OCI-LY3 (cell line): ENCODE data around the gene JARID2.

Source experiments
- H2AFZ ChIP-seq: fragments of 200-600, 300-600 bp; shearing (Covaris generic); 2 replicates; pipeline ENCODE4 v1.6.0; 2014; ENCODE audit warnings: antibody characterized with exemption, low read depth, low read length
- H3K27ac ChIP-seq: fragments of 200-600, 300-600 bp; sonication (generic); 2 replicates; pipeline ENCODE4 v1.5.1; 2014; ENCODE audit warnings: mild to moderate bottlenecking, low read length, moderate library complexity, mixed read lengths
- H3K27me3 ChIP-seq: fragments of 200-600, 300-600 bp; sonication (generic); 2 replicates; pipeline ENCODE4 v1.6.1; 2014; ENCODE audit warnings: low read depth, low read length, mixed read lengths
- H3K36me3 ChIP-seq: fragments of 200-600, 300-600 bp; sonication (generic); replicated peaks from 2 replicates; pipeline ENCODE3; 2014; ENCODE audit warnings: low read depth, low read length, mixed read lengths
- H3K4me1 ChIP-seq: fragments of 300-600, 200-600 bp; sonication (generic); 2 replicates; pipeline ENCODE4 v1.6.1; 2014; ENCODE audit warnings: low read length, mixed read lengths
- H3K4me2 ChIP-seq: fragments of 200-600, 300-600 bp; sonication (generic); 2 replicates; pipeline ENCODE4 v1.6.1; 2014; ENCODE audit warnings: low read length, mixed read lengths
- H3K4me3 ChIP-seq: fragments of 300-600, 200-600 bp; sonication (generic); 2 replicates; pipeline ENCODE4 v1.5.1; 2014; ENCODE audit warnings: antibody characterized with exemption, mild to moderate bottlenecking, low read length, moderate library complexity
- H3K79me2 ChIP-seq: fragments of 300-600, 200-600 bp; shearing (Covaris generic); 2 replicates; pipeline ENCODE4 v1.6.1; 2014; ENCODE audit warnings: mild to moderate bottlenecking, low read length, mixed read lengths
- H3K9ac ChIP-seq: fragments of 300-600, 200-600 bp; shearing (Covaris generic); 2 replicates; pipeline ENCODE4 v1.6.0; 2014; ENCODE audit warnings: mild to moderate bottlenecking, low read length, moderate library complexity
- H3K9me3 ChIP-seq: fragments of 200-600, 300-600 bp; shearing (Covaris generic); 2 replicates; pipeline ENCODE4 v1.6.1; 2014; ENCODE audit warnings: low read length, mixed read lengths; ENCODE audit not compliant: insufficient read depth
- H4K20me1 ChIP-seq: fragments of 200-600, 300-600 bp; sonication (generic); 2 replicates; pipeline ENCODE4 v1.6.1; 2016; ENCODE audit warnings: low read length, mixed read lengths; ENCODE audit not compliant: insufficient read depth
- EZH2phosphoT487 ChIP-seq: fragments of 200-600 bp; shearing (Covaris generic); IDR thresholded peaks from 2 replicates; pipeline ENCODE4 v1.6.1; 2018; ENCODE audit warnings: antibody characterized with exemption, mixed run types, low read depth
- TF ChIP-seq, protein P1 (sequence below): fragments of 200-600, 300-600 bp; sonication (generic); IDR thresholded peaks from 2 replicates; pipeline ENCODE4 v1.5.1; 2014; ENCODE audit warnings: antibody characterized with exemption, low read length, low read depth

Gene JARID2

DNA sequence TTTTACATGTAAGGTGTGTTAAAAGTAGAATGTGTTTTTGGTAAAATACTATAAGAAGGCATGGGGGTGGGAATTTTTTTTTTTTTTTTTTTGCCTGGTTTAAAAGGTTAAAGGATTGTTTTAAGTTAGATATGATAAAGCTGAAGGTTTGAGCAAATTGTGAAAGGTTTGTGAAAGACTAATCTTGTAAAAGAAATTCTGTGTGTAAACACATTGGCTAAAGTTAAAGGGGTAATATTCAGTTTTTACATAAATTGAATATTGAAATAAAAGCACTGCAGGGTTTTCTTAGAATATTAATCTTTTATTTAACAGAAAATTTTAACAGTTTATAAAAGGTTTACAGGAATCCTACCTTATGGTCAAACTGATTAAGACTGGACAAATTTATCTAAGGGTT is 311.3 kb downstream of the JARID2 start:
- H3K4me1 ChIP-seq = no peaks in the 10 kb centered on the region
- no peak overlapping the region for H3K4me3 ChIP-seq
- no peak overlapping the region for H3K9ac ChIP-seq
- H3K36me3 ChIP-seq = no peaks in the 10 kb centered on the region
- H4K20me1 ChIP-seq = no peaks in the 10 kb centered on the region
- no peak overlapping the region for H3K4me2 ChIP-seq
- no peak for TF ChIP-seq EZH2phosphoT487
- TF ChIP-seq, protein P1, sequence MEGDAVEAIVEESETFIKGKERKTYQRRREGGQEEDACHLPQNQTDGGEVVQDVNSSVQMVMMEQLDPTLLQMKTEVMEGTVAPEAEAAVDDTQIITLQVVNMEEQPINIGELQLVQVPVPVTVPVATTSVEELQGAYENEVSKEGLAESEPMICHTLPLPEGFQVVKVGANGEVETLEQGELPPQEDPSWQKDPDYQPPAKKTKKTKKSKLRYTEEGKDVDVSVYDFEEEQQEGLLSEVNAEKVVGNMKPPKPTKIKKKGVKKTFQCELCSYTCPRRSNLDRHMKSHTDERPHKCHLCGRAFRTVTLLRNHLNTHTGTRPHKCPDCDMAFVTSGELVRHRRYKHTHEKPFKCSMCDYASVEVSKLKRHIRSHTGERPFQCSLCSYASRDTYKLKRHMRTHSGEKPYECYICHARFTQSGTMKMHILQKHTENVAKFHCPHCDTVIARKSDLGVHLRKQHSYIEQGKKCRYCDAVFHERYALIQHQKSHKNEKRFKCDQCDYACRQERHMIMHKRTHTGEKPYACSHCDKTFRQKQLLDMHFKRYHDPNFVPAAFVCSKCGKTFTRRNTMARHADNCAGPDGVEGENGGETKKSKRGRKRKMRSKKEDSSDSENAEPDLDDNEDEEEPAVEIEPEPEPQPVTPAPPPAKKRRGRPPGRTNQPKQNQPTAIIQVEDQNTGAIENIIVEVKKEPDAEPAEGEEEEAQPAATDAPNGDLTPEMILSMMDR = no peak
- no peaks in the 10 kb centered on the region for H3K79me2 ChIP-seq
- H3K27me3 ChIP-seq = no peaks in the 10 kb centered on the region
- H3K9me3 ChIP-seq = no peaks in the 10 kb centered on the region
- no peak overlapping the region for H2AFZ ChIP-seq
- no peak overlapping the region for H3K27ac ChIP-seq

DNA sequence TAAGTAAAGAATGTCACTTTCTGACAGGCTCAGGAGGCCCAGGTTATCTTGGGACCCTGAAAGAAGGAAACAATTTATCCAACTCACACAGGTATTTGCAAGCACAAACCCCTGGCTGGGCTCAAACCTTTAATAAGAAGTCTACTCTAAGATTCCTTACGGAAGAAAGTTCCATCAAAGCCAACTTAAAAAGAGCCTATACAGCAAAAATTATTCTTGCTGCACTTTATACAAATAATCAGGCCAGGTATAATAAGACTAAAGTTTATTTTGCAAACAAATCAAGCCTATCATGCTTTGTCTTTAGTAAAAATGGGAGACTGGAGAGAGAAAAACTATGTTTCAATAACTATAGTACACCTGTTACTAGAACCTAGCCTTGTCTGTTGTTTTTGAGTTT is 314.8 kb downstream of the JARID2 start:
- H3K9me3 ChIP-seq = no peaks in the 10 kb centered on the region
- no peak overlapping the region for H2AFZ ChIP-seq
- no peak for TF ChIP-seq EZH2phosphoT487
- TF ChIP-seq, protein P1 = no peak
- no peak overlapping the region for H3K4me3 ChIP-seq
- H3K27me3 ChIP-seq = no peaks in the 10 kb centered on the region
- H3K4me1 ChIP-seq = no peaks in the 10 kb centered on the region
- no peak overlapping the region for H3K27ac ChIP-seq
- no peaks in the 10 kb centered on the region for H3K79me2 ChIP-seq
- H4K20me1 ChIP-seq = no peaks in the 10 kb centered on the region
- no peak overlapping the region for H3K4me2 ChIP-seq
- H3K36me3 ChIP-seq = no peaks in the 10 kb centered on the region
- H3K9ac ChIP-seq = no peak overlapping the region

DNA sequence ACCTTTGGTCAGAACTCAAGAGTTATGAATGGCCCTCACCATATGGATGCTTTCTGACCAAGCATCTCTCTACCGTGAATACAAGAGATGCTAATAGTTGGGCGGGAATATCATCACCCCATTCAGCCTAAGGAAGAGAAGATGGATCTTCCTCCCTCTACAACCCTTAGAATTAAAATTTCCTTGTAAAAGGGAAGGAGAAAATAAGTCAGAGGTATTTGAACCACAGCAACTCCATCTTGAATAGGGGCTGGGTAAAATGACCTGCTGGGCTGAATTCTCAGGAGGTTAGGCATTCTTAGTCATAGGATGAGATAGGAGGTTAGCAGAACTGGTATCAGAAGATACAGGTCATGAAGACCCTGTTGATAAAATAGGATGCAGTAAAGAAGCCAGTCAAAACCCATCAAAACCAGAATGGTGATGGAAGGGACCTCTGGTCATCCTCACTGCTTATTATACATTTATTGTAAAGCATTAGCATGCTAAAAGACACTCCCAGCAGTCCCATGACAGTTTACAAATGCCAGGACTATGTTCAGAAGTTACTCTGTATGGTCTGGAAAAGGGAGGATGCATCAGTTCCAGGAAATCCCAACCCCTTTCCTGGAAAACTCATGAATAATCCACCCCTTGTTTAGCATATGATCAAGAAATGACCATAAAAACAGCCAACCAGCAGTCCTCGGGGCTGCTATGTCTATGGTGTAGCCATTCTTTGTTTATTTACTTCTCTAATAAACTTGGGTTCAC is 315.8 kb downstream of the JARID2 start:
- Histone ChIP-seq H4K20me1 (no peaks in the 10 kb centered on the region), H3K4me2 (no peak overlapping the region), H3K27me3 (no peaks in the 10 kb centered on the region), H3K79me2 (no peaks in the 10 kb centered on the region), H3K4me1 (no peaks in the 10 kb centered on the region), H3K9me3 (no peaks in the 10 kb centered on the region), H3K9ac (no peak overlapping the region), H3K4me3 (no peak overlapping the region), H3K36me3 (no peaks in the 10 kb centered on the region), H2AFZ (no peak overlapping the region), H3K27ac (no peak overlapping the region)
- no peak for TF ChIP-seq EZH2phosphoT487
- TF ChIP-seq, protein P1 = no peak

DNA sequence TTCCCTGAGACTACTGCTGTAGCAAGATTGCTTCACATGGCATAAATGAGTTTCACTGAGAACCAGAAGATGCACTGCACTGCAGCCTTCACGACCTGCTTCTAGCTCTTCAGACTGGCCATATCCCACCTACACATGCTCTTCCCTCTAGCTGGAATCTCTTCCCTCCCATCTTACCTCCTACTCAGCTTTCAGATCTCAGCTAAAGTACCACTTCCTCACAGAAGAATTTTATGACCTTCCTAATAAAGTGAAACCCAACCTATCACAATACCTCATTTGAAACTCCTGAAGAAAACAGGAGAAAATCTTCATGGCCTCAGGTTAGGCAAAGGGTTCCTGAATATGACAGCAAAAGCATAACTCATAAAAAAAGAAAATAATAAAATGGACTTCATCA is 317.1 kb downstream of the JARID2 start:
- TF ChIP-seq, protein P1 = no peak
- no peak for TF ChIP-seq EZH2phosphoT487
- H4K20me1 ChIP-seq = no peaks in the 10 kb centered on the region
- H3K9me3 ChIP-seq = no peaks in the 10 kb centered on the region
- H3K79me2 ChIP-seq = no peaks in the 10 kb centered on the region
- H3K36me3 ChIP-seq = no peaks in the 10 kb centered on the region
- H2AFZ ChIP-seq = no peak overlapping the region
- H3K27me3 ChIP-seq = no peaks in the 10 kb centered on the region
- no peaks in the 10 kb centered on the region for H3K4me1 ChIP-seq
- no peak overlapping the region for H3K9ac ChIP-seq
- H3K4me2 ChIP-seq = no peak overlapping the region
- no peak overlapping the region for H3K4me3 ChIP-seq
- H3K27ac ChIP-seq = no peak overlapping the region
